Measurements from ENCODE around the gene PTPRN.

Gene PTPRN

GRCh38 chr2:219306047-219306446 lies 3.2 kb downstream of the PTPRN start:
- H3K27me3 ChIP-seq (ENCODE audit: insufficient read depth, low read length, poor library complexity): no peaks in the 10 kb centered on the region
- no peak overlapping the region for H4K8ac ChIP-seq (ENCODE audit: low read depth, low read length)

GRCh38 chr2:219304223-219304622 lies 5.0 kb downstream of the PTPRN start:
- no peak overlapping the region for H3K4ac ChIP-seq (ENCODE audit: low read depth, low read length)
- no peaks in the 10 kb centered on the region for H3K36me3 ChIP-seq (ENCODE audit: control insufficient read depth, insufficient read depth, low read length)
- no peak overlapping the region for H2BK15ac ChIP-seq (replicated peaks; ENCODE audit: low read depth)
- no peak overlapping the region for H2AK5ac ChIP-seq (ENCODE audit: low read length)
- no peaks in the 10 kb centered on the region for H3K4me1 ChIP-seq (ENCODE audit: control insufficient read depth, low read depth, low read length)
- H3K79me2 ChIP-seq (ENCODE audit: control insufficient read depth, insufficient read depth, low read length): no peaks in the 10 kb centered on the region
- H3K27me3 ChIP-seq (ENCODE audit: insufficient read depth, low read length, poor library complexity): no peaks in the 10 kb centered on the region
- H3K9ac ChIP-seq (ENCODE audit: low read length): no peak overlapping the region
- no peak overlapping the region for H3K4me2 ChIP-seq (ENCODE audit: low read length)
- H3K27ac ChIP-seq (ENCODE audit: low read depth, low read length): no peak overlapping the region
- no peak overlapping the region for H4K8ac ChIP-seq (ENCODE audit: low read depth, low read length)
- H2BK120ac ChIP-seq (ENCODE audit: low read depth, low read length): no peak overlapping the region
- no peak for DNase-seq
- H3K79me1 ChIP-seq (ENCODE audit: low read length): no peaks in the 10 kb centered on the region
- H3K18ac ChIP-seq (ENCODE audit: low read length): no peak overlapping the region
- H4K5ac ChIP-seq (ENCODE audit: low read length): no peak overlapping the region
- H3K4me3 ChIP-seq (ENCODE audit: low read length): no peak overlapping the region
- no peak overlapping the region for H3K23ac ChIP-seq (ENCODE audit: low read length)
- no CpG with 5 or more reads among the region's 2 CpGs for WGBS (ENCODE audit: extremely low coverage, insufficient coverage, low lambda C conversion rate)
- no peak overlapping the region for H3K56ac ChIP-seq (ENCODE audit: low read length)
- H2BK5ac ChIP-seq (ENCODE audit: low read length): no peak overlapping the region

More at GRCh38 chr2:219306047-219306446, 3.2 kb downstream of the PTPRN start:
- Histone ChIP-seq H3K79me1 (ENCODE audit: low read length) (no peaks in the 10 kb centered on the region), H2BK5ac (ENCODE audit: low read length) (no peak overlapping the region), H3K36me3 (ENCODE audit: control insufficient read depth, insufficient read depth, low read length) (no peaks in the 10 kb centered on the region), H3K4ac (ENCODE audit: low read depth, low read length) (no peak overlapping the region), H3K4me2 (ENCODE audit: low read length) (no peak overlapping the region), H3K79me2 (ENCODE audit: control insufficient read depth, insufficient read depth, low read length) (no peaks in the 10 kb centered on the region), H3K4me1 (ENCODE audit: control insufficient read depth, low read depth, low read length) (no peaks in the 10 kb centered on the region), H4K5ac (ENCODE audit: low read length) (no peak overlapping the region), H3K18ac (ENCODE audit: low read length) (no peak overlapping the region), H3K23ac (ENCODE audit: low read length) (no peak overlapping the region), H2BK120ac (ENCODE audit: low read depth, low read length) (no peak overlapping the region), H3K4me3 (ENCODE audit: low read length) (no peak overlapping the region), H3K56ac (ENCODE audit: low read length) (no peak overlapping the region), H3K27ac (ENCODE audit: low read depth, low read length) (no peak overlapping the region), H2BK15ac (replicated peaks; ENCODE audit: low read depth) (no peak overlapping the region), H2AK5ac (ENCODE audit: low read length) (no peak overlapping the region), H3K9ac (ENCODE audit: low read length) (no peak overlapping the region)
- DNase-seq: no peak
- WGBS (ENCODE audit: extremely low coverage, insufficient coverage, low lambda C conversion rate): 100% methylated on average over 1 of the region's 1 CpG

DNA sequence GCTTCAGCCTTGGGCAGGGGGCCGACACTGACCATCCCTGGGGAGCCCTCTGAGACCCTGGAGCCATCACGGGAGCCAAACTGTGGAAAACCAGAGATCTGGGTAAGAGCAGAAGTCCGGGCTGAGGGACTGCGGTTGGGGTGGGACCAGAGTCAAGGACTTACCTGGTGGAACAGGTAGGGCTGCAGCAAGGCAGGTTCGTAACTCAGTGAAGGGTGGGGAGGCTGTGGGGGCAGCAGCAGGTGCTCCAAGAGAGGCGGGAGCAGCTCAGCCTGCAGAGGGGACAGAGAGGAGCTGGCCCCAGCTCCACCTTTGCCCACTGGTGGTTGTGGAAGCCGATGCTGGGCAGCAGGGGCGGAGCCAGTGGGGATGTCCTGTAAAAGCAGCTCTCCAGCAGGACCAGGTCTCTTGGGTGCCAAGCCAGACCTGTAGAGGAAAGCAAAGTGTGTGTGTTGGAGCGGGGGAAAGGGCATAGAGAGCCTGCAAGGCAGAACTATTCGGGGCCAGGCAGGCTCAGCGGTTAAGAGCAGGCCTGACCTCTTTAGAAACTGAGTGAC lies 6.7 kb downstream of the PTPRN start:
- Histone ChIP-seq H2AK5ac (ENCODE audit: low read length) (no peak overlapping the region), H2BK5ac (ENCODE audit: low read length) (no peak overlapping the region), H3K79me1 (ENCODE audit: low read length) (no peaks in the 10 kb centered on the region), H3K27ac (ENCODE audit: low read depth, low read length) (no peak overlapping the region), H3K4ac (ENCODE audit: low read depth, low read length) (no peak overlapping the region), H3K36me3 (ENCODE audit: control insufficient read depth, insufficient read depth, low read length) (no peaks in the 10 kb centered on the region), H2BK15ac (replicated peaks; ENCODE audit: low read depth) (no peak overlapping the region), H3K4me1 (ENCODE audit: control insufficient read depth, low read depth, low read length) (no peaks in the 10 kb centered on the region), H3K56ac (ENCODE audit: low read length) (no peak overlapping the region), H4K8ac (ENCODE audit: low read depth, low read length) (no peak overlapping the region), H3K4me3 (ENCODE audit: low read length) (no peak overlapping the region), H3K27me3 (ENCODE audit: insufficient read depth, low read length, poor library complexity) (no peaks in the 10 kb centered on the region), H3K79me2 (ENCODE audit: control insufficient read depth, insufficient read depth, low read length) (no peaks in the 10 kb centered on the region), H3K18ac (ENCODE audit: low read length) (no peak overlapping the region), H3K9ac (ENCODE audit: low read length) (no peak overlapping the region), H2BK120ac (ENCODE audit: low read depth, low read length) (no peak overlapping the region), H4K5ac (ENCODE audit: low read length) (no peak overlapping the region), H3K4me2 (ENCODE audit: low read length) (no peak overlapping the region), H3K23ac (ENCODE audit: low read length) (no peak overlapping the region)
- no CpG with 5 or more reads among the region's 11 CpGs for WGBS (ENCODE audit: extremely low coverage, insufficient coverage, low lambda C conversion rate)
- no peak for DNase-seq

DNA sequence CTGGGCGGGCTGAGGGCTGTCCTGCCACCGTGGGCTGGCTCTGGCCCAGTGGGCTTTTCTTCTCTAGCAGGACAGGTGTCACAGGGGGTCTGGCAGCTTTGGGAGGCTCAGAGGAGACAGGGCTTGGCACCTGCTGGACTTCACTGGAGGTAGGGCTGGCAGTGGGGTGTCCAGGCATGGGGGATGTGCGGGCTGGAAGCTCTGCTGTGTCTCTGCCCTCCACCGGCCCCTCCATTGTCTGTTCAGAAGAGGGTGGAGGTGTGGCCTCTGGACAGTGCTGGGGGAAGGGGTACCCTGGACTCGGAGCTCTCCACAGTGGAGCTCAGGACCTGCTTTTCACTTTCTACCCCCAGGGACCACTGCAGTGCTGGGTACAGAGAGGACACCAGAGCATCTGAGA lies 9.2 kb downstream of the PTPRN start:
- DNase-seq: no peak
- no peaks in the 10 kb centered on the region for H3K4me1 ChIP-seq (ENCODE audit: control insufficient read depth, low read depth, low read length)
- no peak overlapping the region for H4K5ac ChIP-seq (ENCODE audit: low read length)
- H2BK15ac ChIP-seq (replicated peaks; ENCODE audit: low read depth): no peak overlapping the region
- H3K79me1 ChIP-seq (ENCODE audit: low read length): no peaks in the 10 kb centered on the region
- H2BK120ac ChIP-seq (ENCODE audit: low read depth, low read length): no peak overlapping the region
- H2AK5ac ChIP-seq (ENCODE audit: low read length): no peak overlapping the region
- H3K27ac ChIP-seq (ENCODE audit: low read depth, low read length): no peak overlapping the region
- H3K56ac ChIP-seq (ENCODE audit: low read length): no peak overlapping the region
- WGBS (ENCODE audit: extremely low coverage, insufficient coverage, low lambda C conversion rate): no CpG with 5 or more reads among the region's 5 CpGs
- no peaks in the 10 kb centered on the region for H3K36me3 ChIP-seq (ENCODE audit: control insufficient read depth, insufficient read depth, low read length)
- H3K4ac ChIP-seq (ENCODE audit: low read depth, low read length): no peak overlapping the region
- no peak overlapping the region for H3K9ac ChIP-seq (ENCODE audit: low read length)
- no peak overlapping the region for H3K4me3 ChIP-seq (ENCODE audit: low read length)
- no peaks in the 10 kb centered on the region for H3K79me2 ChIP-seq (ENCODE audit: control insufficient read depth, insufficient read depth, low read length)
- H2BK5ac ChIP-seq (ENCODE audit: low read length): no peak overlapping the region
- no peak overlapping the region for H3K4me2 ChIP-seq (ENCODE audit: low read length)
- H3K23ac ChIP-seq (ENCODE audit: low read length): no peak overlapping the region
- H4K8ac ChIP-seq (ENCODE audit: low read depth, low read length): no peak overlapping the region
- H3K18ac ChIP-seq (ENCODE audit: low read length): no peak overlapping the region
- H3K27me3 ChIP-seq (ENCODE audit: insufficient read depth, low read length, poor library complexity): no peaks in the 10 kb centered on the region

DNA sequence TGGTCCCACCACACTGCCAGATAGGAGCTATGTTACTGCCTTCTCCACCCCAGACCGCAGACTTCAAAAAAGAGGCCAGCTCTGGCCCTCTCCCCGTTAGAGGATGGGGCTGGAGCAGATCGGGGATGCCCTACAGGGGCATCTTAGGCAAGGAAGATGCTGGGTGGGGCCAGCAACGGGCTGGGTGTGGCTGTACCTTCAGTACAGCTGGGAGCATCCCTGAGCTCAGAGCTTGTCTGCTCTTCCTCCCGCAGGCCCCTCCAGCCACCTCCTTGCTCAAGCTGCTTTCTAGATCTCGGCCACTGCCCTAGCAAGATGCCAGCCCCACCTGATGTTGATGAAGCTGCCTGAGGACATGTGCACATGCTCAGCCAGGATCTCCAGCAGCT lies 9.8 kb downstream of the PTPRN start:
- no peak overlapping the region for H2BK15ac ChIP-seq (replicated peaks; ENCODE audit: low read depth)
- H2AK5ac ChIP-seq (ENCODE audit: low read length): no peak overlapping the region
- H3K27me3 ChIP-seq (ENCODE audit: insufficient read depth, low read length, poor library complexity): no peaks in the 10 kb centered on the region
- H2BK120ac ChIP-seq (ENCODE audit: low read depth, low read length): no peak overlapping the region
- no peak overlapping the region for H4K8ac ChIP-seq (ENCODE audit: low read depth, low read length)
- H4K5ac ChIP-seq (ENCODE audit: low read length): no peak overlapping the region
- no peak overlapping the region for H3K23ac ChIP-seq (ENCODE audit: low read length)
- no peak overlapping the region for H3K27ac ChIP-seq (ENCODE audit: low read depth, low read length)
- H3K79me2 ChIP-seq (ENCODE audit: control insufficient read depth, insufficient read depth, low read length): no peaks in the 10 kb centered on the region
- no peak overlapping the region for H3K4ac ChIP-seq (ENCODE audit: low read depth, low read length)
- no peak overlapping the region for H2BK5ac ChIP-seq (ENCODE audit: low read length)
- no peak overlapping the region for H3K18ac ChIP-seq (ENCODE audit: low read length)
- H3K4me2 ChIP-seq (ENCODE audit: low read length): no peak overlapping the region
- no peak overlapping the region for H3K9ac ChIP-seq (ENCODE audit: low read length)
- no peak overlapping the region for H3K4me3 ChIP-seq (ENCODE audit: low read length)
- no peak for DNase-seq
- H3K4me1 ChIP-seq (ENCODE audit: control insufficient read depth, low read depth, low read length): no peaks in the 10 kb centered on the region
- H3K56ac ChIP-seq (ENCODE audit: low read length): no peak overlapping the region
- no peaks in the 10 kb centered on the region for H3K79me1 ChIP-seq (ENCODE audit: low read length)
- H3K36me3 ChIP-seq (ENCODE audit: control insufficient read depth, insufficient read depth, low read length): no peaks in the 10 kb centered on the region
- WGBS (ENCODE audit: extremely low coverage, insufficient coverage, low lambda C conversion rate): no CpG with 5 or more reads among the region's 6 CpGs

GRCh38 chr2:219298759-219299371 lies 10.3 kb downstream of the PTPRN start:
- no peak overlapping the region for H3K56ac ChIP-seq (ENCODE audit: low read length)
- no peak overlapping the region for H2BK120ac ChIP-seq (ENCODE audit: low read depth, low read length)
- H3K4me3 ChIP-seq (ENCODE audit: low read length): no peak overlapping the region
- no CpG with 5 or more reads among the region's 15 CpGs for WGBS (ENCODE audit: extremely low coverage, insufficient coverage, low lambda C conversion rate)
- H3K27me3 ChIP-seq (ENCODE audit: insufficient read depth, low read length, poor library complexity): no peaks in the 10 kb centered on the region
- no peaks in the 10 kb centered on the region for H3K36me3 ChIP-seq (ENCODE audit: control insufficient read depth, insufficient read depth, low read length)
- no peak overlapping the region for H4K5ac ChIP-seq (ENCODE audit: low read length)
- no peak overlapping the region for H4K8ac ChIP-seq (ENCODE audit: low read depth, low read length)
- H3K4ac ChIP-seq (ENCODE audit: low read depth, low read length): no peak overlapping the region
- no peak overlapping the region for H2AK5ac ChIP-seq (ENCODE audit: low read length)
- H3K4me1 ChIP-seq (ENCODE audit: control insufficient read depth, low read depth, low read length): no peaks in the 10 kb centered on the region
- no peak overlapping the region for H2BK5ac ChIP-seq (ENCODE audit: low read length)
- DNase-seq: peak; percentile 82
- no peaks in the 10 kb centered on the region for H3K79me2 ChIP-seq (ENCODE audit: control insufficient read depth, insufficient read depth, low read length)
- H3K18ac ChIP-seq (ENCODE audit: low read length): no peak overlapping the region
- H3K9ac ChIP-seq (ENCODE audit: low read length): no peak overlapping the region
- H3K23ac ChIP-seq (ENCODE audit: low read length): no peak overlapping the region
- no peaks in the 10 kb centered on the region for H3K79me1 ChIP-seq (ENCODE audit: low read length)
- no peak overlapping the region for H3K27ac ChIP-seq (ENCODE audit: low read depth, low read length)
- no peak overlapping the region for H2BK15ac ChIP-seq (replicated peaks; ENCODE audit: low read depth)
- H3K4me2 ChIP-seq (ENCODE audit: low read length): no peak overlapping the region

Data from mesendoderm (in vitro differentiated cells).